GM06990 (cell line): ENCODE data around the gene RNF114.

Experiments used
- DNase-seq: peaks from one replicate; pipeline ENCODE4 v3.0.0-alpha.2; 2011; ENCODE audit not compliant: insufficient read length; ENCODE audit errors: extremely low read depth
- H3K27me3 ChIP-seq: replicated peaks from 2 replicates; pipeline ENCODE4 v1.6.0; 2011; ENCODE audit warnings: low read length; ENCODE audit not compliant: control insufficient read depth, insufficient read depth
- H3K36me3 ChIP-seq: 2 replicates; pipeline ENCODE4 v1.5.1; 2011; ENCODE audit warnings: low read length; ENCODE audit not compliant: control insufficient read depth, insufficient read depth
- H3K4me3 ChIP-seq: replicated peaks from 2 replicates; pipeline ENCODE4 v1.5.1; 2011; ENCODE audit warnings: low read depth, mild to moderate bottlenecking, control low read depth, low read length
- CTCF ChIP-seq: IDR thresholded peaks from 2 replicates; pipeline ENCODE4 v1.5.1; 2011; ENCODE audit warnings: low read length, control low read depth, mild to moderate bottlenecking, inconsistent platforms; ENCODE audit not compliant: insufficient read depth, poor library complexity, severe bottlenecking

RNF114 gene

GRCh38 chr20:49983123-49983847, 47.1 kb downstream of the RNF114 start:
- no peak for TF ChIP-seq CTCF
- DNase-seq = no peak
- no peaks in the 10 kb centered on the region for H3K36me3 ChIP-seq
- peak overlapping the region; percentile 47 for H3K4me3 ChIP-seq
- no peaks in the 10 kb centered on the region for H3K27me3 ChIP-seq

- no peaks in the 10 kb centered on the region for H3K36me3 ChIP-seq
- no peak for DNase-seq
- TF ChIP-seq CTCF = no peak
Observed at GRCh38 chr20:49983848-49984408, 47.7 kb downstream of the RNF114 start.

GRCh38 chr20:49984426-49985153, 48.4 kb downstream of the RNF114 start:
- TF ChIP-seq CTCF = no peak
- H3K27me3 ChIP-seq = no peaks in the 10 kb centered on the region
- H3K4me3 ChIP-seq = no peak overlapping the region
- no peak for DNase-seq
- no peaks in the 10 kb centered on the region for H3K36me3 ChIP-seq

More at GRCh38 chr20:49983848-49984408, 47.7 kb downstream of the RNF114 start:
- no peaks in the 10 kb centered on the region for H3K27me3 ChIP-seq
- H3K4me3 ChIP-seq = no peak overlapping the region

GRCh38 chr20:49985157-49985556, 49.0 kb downstream of the RNF114 start:
- Histone ChIP-seq H3K4me3 (no peak overlapping the region), H3K36me3 (no peaks in the 10 kb centered on the region), H3K27me3 (no peaks in the 10 kb centered on the region)
- TF ChIP-seq CTCF = no peak
- DNase-seq = no peak

- H3K27me3 ChIP-seq = no peaks in the 10 kb centered on the region
- no peak overlapping the region for H3K4me3 ChIP-seq
- DNase-seq = no peak
- no peaks in the 10 kb centered on the region for H3K36me3 ChIP-seq
- no peak for TF ChIP-seq CTCF
Observed at GRCh38 chr20:49985617-49986016, 49.4 kb downstream of the RNF114 start.
